Hematopoietic multipotent progenitor cell (in vitro differentiated cells): Measurements from ENCODE around the gene ABI3. TPM values are rescaled to one million over a fixed set of nuclear protein-coding genes. Genes with fewer than 3 reads are reported as not detected.

Experiments
- DNase-seq, 3 donors: peaks; one replicate each; pipeline ENCODE4 v3.0.0-alpha.2; 2011 to 2015; ENCODE audit warnings: low read depth in 2 of 3, low spot score in 2 of 3
- total RNA-seq: library from RNA; depleted of rRNA; stranded (reverse); fragments of >200 nt; gene quantifications from one replicate; pipeline ENCODE4 v1.2.3, GENCODE V29; 2012

ABI3 gene
- total RNA-seq, 1 donor, result 0.54 TPM

- DNase-seq, result peak in 1 of 3 donors; percentile 41
Measured at GRCh38 chr17:49224198-49224996, 13.9 kb downstream of the ABI3 start.

- DNase-seq, result no peak
Measured at GRCh38 chr17:49224997-49225337, 14.5 kb downstream of the ABI3 start.

GRCh38 chr17:49225554-49226236, 15.2 kb downstream of the ABI3 start:
- no peak for DNase-seq

GRCh38 chr17:49226771-49227435, 16.4 kb downstream of the ABI3 start:
- DNase-seq, result no peak

- peak in 2 of 3 donors; percentile 57 to 78 for DNase-seq
Measured at GRCh38 chr17:49227436-49228261, 17.1 kb downstream of the ABI3 start.

GRCh38 chr17:49229076-49229804, 18.7 kb downstream of the ABI3 start:
- no peak for DNase-seq

- no peak for DNase-seq
Measured at GRCh38 chr17:49229805-49230600, 19.5 kb downstream of the ABI3 start.

GRCh38 chr17:49230636-49231562, 20.4 kb downstream of the ABI3 start, which contains the start of gene PHOSPHO1:
PHOSPHO1 (minus strand) TSS chr17:49230787; CDS start chr17:49226691, 4,096 bp downstream.
- peak; percentile 75 to 87 (median 85) for DNase-seq

GRCh38 chr17:49231563-49231894, 21.0 kb downstream of the ABI3 start:
- DNase-seq, result no peak

GRCh38 chr17:49234509-49235080, 24.1 kb downstream of the ABI3 start:
- no peak for DNase-seq

GRCh38 chr17:49235896-49236295, 25.4 kb downstream of the ABI3 start:
- no peak for DNase-seq

GRCh38 chr17:49239963-49240362, 29.5 kb downstream of the ABI3 start:
- no peak for DNase-seq

GRCh38 chr17:49240619-49241018, 30.1 kb downstream of the ABI3 start:
- DNase-seq, result no peak

GRCh38 chr17:49241040-49241439, 30.5 kb downstream of the ABI3 start:
- no peak for DNase-seq

GRCh38 chr17:49241692-49242397, 31.3 kb downstream of the ABI3 start:
- no peak for DNase-seq

GRCh38 chr17:49242813-49243212, 32.3 kb downstream of the ABI3 start:
- DNase-seq, result no peak

GRCh38 chr17:49244839-49245238, 34.3 kb downstream of the ABI3 start:
- DNase-seq, result no peak
